Mesenchymal stem cell (in vitro differentiated cells and primary cell): ENCODE measurements around the gene EMC9.

Experiments
- DNase-seq: peaks from one replicate; pipeline ENCODE4 v3.0.0-alpha.2; 2013
- H2AFZ ChIP-seq: one replicate; pipeline ENCODE4 v1.6.1; 2013; ENCODE audit warnings: low read depth, mild to moderate bottlenecking, control low read depth, inconsistent platforms, low read length, moderate library complexity
- H2AK5ac ChIP-seq: 2 replicates; pipeline ENCODE4 v1.6.1; 2013; ENCODE audit warnings: low read length, moderate library complexity, mild to moderate bottlenecking, inconsistent platforms; ENCODE audit not compliant: severe bottlenecking
- H2BK120ac ChIP-seq: one replicate; pipeline ENCODE4 v1.6.1; 2013; ENCODE audit warnings: low read depth, mild to moderate bottlenecking, inconsistent platforms, low read length, moderate library complexity
- H2BK12ac ChIP-seq, 2 experiments: one replicate each; pipeline ENCODE4 v1.6.1; 2013; ENCODE audit warnings: inconsistent platforms in 2 of 2, low read length in 2 of 2, mild to moderate bottlenecking in 2 of 2, moderate library complexity in 2 of 2, control low read depth in 1 of 2
- H2BK15ac ChIP-seq: one replicate; pipeline ENCODE4 v1.6.1; 2013; ENCODE audit warnings: mild to moderate bottlenecking, low read depth, inconsistent platforms; ENCODE audit not compliant: poor library complexity, severe bottlenecking
- H2BK5ac ChIP-seq: 2 replicates; pipeline ENCODE4 v1.6.1; 2013; ENCODE audit warnings: low read depth, mild to moderate bottlenecking, low read length, control low read depth, inconsistent platforms; ENCODE audit not compliant: poor library complexity, severe bottlenecking
- H3K14ac ChIP-seq, 2 experiments: one replicate each; pipeline ENCODE4 v1.6.1; 2013; ENCODE audit warnings: inconsistent platforms in 2 of 2, low read length in 2 of 2, control low read depth in 1 of 2, mild to moderate bottlenecking in 1 of 2, moderate library complexity in 1 of 2
- H3K18ac ChIP-seq, 2 experiments: one replicate each; pipeline ENCODE4 v1.6.1; 2013; ENCODE audit warnings: inconsistent platforms in 2 of 2, low read length in 2 of 2, control low read depth in 1 of 2, low read depth in 1 of 2, mild to moderate bottlenecking in 1 of 2
- H3K23ac ChIP-seq, 2 experiments: one replicate each; pipeline ENCODE4 v1.6.1; 2013; ENCODE audit warnings: inconsistent platforms in 2 of 2, low read length in 2 of 2, mild to moderate bottlenecking in 2 of 2, moderate library complexity in 2 of 2, control low read depth in 1 of 2
- H3K27ac ChIP-seq: 2 replicates; pipeline ENCODE4 v1.5.1; 2013; ENCODE audit warnings: mild to moderate bottlenecking, moderate library complexity, low read length, control low read depth, inconsistent platforms; ENCODE audit not compliant: poor library complexity, severe bottlenecking
- H3K27me3 ChIP-seq, 2 experiments: 2 replicates each; pipeline versions ENCODE4 v1.6.1 to v1.7.0; 2013; ENCODE audit warnings: low read length in 2 of 2, mild to moderate bottlenecking in 2 of 2, moderate library complexity in 2 of 2, control low read depth in 1 of 2, inconsistent platforms in 1 of 2; ENCODE audit not compliant: control insufficient read depth in 1 of 2, insufficient read depth in 1 of 2
- H3K36me3 ChIP-seq, 2 experiments: 2 replicates each; pipeline versions ENCODE4 v1.6.1 to v1.7.0; 2013; ENCODE audit warnings: low read length in 2 of 2, control low read depth in 1 of 2, inconsistent platforms in 1 of 2, low read depth in 1 of 2, mild to moderate bottlenecking in 1 of 2; ENCODE audit not compliant: insufficient read depth in 2 of 2, control insufficient read depth in 1 of 2
- H3K4ac ChIP-seq, 2 experiments: one replicate each; pipeline ENCODE4 v1.6.1; 2013; ENCODE audit warnings: inconsistent platforms in 2 of 2, low read length in 2 of 2, mild to moderate bottlenecking in 2 of 2, moderate library complexity in 2 of 2, control low read depth in 1 of 2, low read depth in 1 of 2
- H3K4me1 ChIP-seq: 2 replicates; pipeline ENCODE4 v1.6.1; 2013; ENCODE audit warnings: low read depth, low read length, control low read depth; ENCODE audit not compliant: control insufficient read depth, insufficient read depth
- H3K4me2 ChIP-seq: 2 replicates; pipeline ENCODE4 v1.6.1; 2013; ENCODE audit warnings: low read length, mild to moderate bottlenecking, inconsistent platforms; ENCODE audit not compliant: poor library complexity, severe bottlenecking
- H3K4me3 ChIP-seq, 2 experiments: 2 replicates each; pipeline versions ENCODE4 v1.5.1 to v1.7.0; 2013; ENCODE audit warnings: low read length in 2 of 2, mild to moderate bottlenecking in 2 of 2, control low read depth in 1 of 2, low read depth in 1 of 2; ENCODE audit not compliant: insufficient read depth in 1 of 2
- H3K79me1 ChIP-seq: replicated peaks from 2 replicates; pipeline ENCODE4 v1.6.1; 2013; ENCODE audit warnings: mild to moderate bottlenecking, control low read depth, low read length, inconsistent platforms; ENCODE audit not compliant: poor library complexity, severe bottlenecking
- H3K9ac ChIP-seq: 2 replicates; pipeline ENCODE4 v1.7.0; 2013; ENCODE audit warnings: mild to moderate bottlenecking, low read length, moderate library complexity
- H3K9me3 ChIP-seq: 2 replicates; pipeline ENCODE4 v1.7.0; 2013; ENCODE audit warnings: mild to moderate bottlenecking, low read length; ENCODE audit not compliant: control insufficient read depth
- H4K8ac ChIP-seq: one replicate; pipeline ENCODE4 v1.6.1; 2013; ENCODE audit warnings: inconsistent platforms, mild to moderate bottlenecking, low read length, moderate library complexity
- H4K91ac ChIP-seq: one replicate; pipeline ENCODE4 v1.6.1; 2013; ENCODE audit warnings: mild to moderate bottlenecking, low read length, inconsistent platforms
- WGBS: methylation state at CpG from one replicate; pipeline ENCODE4 v1.1.7; 2013; ENCODE audit warnings: mixed read lengths; 5-methylcytosine and 5-hydroxymethylcytosine counted together

EMC9 gene

DNA sequence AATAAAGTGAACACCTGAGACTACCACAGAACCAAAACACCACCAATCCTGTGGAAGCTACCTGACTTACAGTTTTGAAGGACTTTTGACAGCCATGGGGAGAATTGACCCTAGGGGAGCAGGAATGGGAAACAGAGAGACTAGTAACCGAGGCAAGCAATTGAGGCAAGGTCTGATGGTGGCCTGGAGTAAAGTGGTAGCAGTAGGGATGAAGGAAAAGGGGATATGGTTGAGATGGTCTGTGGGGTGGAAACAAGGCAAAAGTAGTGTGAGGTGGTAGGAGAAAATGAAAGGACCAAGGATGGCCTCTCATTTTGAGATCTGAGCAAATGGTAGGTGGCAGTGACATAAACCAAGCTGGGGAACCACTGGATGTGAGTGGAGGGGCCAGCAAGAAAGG, 15.4 kb upstream of the EMC9 start:
- Histone ChIP-seq H2BK5ac (no peak overlapping the region), H3K27ac (no peak overlapping the region), H3K4me3 (no peak overlapping the region), H3K14ac (no peak overlapping the region), H2BK12ac (no peak overlapping the region), H3K79me1 (peaks cover 10% of the 10 kb centered on the region), H4K91ac (no peak overlapping the region), H3K9ac (no peak overlapping the region), H3K27me3 (no peaks in the 10 kb centered on the region), H3K4me2 (no peak overlapping the region), H3K18ac (no peak overlapping the region), H3K36me3 (peaks cover 48 to 71% of the 10 kb centered on the region in 2 experiments), H3K4me1 (peaks cover 8% of the 10 kb centered on the region), H2AFZ (no peak overlapping the region), H3K9me3 (no peaks in the 10 kb centered on the region), H2BK15ac (no peak overlapping the region), H3K23ac (no peak overlapping the region), H3K4ac (no peak overlapping the region), H2BK120ac (no peak overlapping the region), H4K8ac (no peak overlapping the region), H2AK5ac (no peak overlapping the region)
- DNase-seq, result no peak
- WGBS, result 98% methylated on average over 1 of the region's 1 CpG

DNA sequence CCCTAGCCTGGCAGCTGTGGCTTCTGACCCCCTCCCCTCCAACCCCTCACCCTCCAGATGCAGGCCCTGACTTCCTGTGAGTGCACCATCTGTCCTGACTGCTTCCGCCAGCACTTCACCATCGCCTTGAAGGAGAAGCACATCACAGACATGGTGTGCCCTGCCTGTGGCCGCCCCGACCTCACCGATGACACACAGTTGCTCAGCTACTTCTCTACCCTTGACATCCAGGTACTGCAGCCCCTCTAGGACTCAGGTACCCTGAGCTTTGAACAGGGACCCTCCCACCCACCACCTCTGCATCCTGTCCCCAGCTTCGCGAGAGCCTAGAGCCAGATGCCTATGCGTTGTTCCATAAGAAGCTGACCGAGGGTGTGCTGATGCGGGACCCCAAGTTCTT, 13.7 kb upstream of the EMC9 start:
- Histone ChIP-seq H3K23ac (no peak overlapping the region), H4K91ac (no peak overlapping the region), H3K79me1 (peaks cover 27% of the 10 kb centered on the region), H3K27me3 (no peaks in the 10 kb centered on the region), H2BK120ac (no peak overlapping the region), H2BK5ac (no peak overlapping the region), H3K36me3 (peaks cover 59 to 80% of the 10 kb centered on the region in 2 experiments), H2AFZ (no peak overlapping the region), H2BK12ac (no peak overlapping the region), H4K8ac (no peak overlapping the region), H3K4me3 (no peak overlapping the region), H3K9me3 (no peaks in the 10 kb centered on the region), H3K4me1 (peaks cover 2% of the 10 kb centered on the region), H3K18ac (no peak overlapping the region), H2BK15ac (no peak overlapping the region), H3K9ac (no peak overlapping the region), H2AK5ac (no peak overlapping the region), H3K14ac (no peak overlapping the region), H3K4ac (no peak overlapping the region), H3K4me2 (no peak overlapping the region), H3K27ac (no peak overlapping the region)
- whole genome bisulfite sequencing, result 98% methylated on average over 10 of the region's 10 CpGs
- no peak for DNase-seq

DNA sequence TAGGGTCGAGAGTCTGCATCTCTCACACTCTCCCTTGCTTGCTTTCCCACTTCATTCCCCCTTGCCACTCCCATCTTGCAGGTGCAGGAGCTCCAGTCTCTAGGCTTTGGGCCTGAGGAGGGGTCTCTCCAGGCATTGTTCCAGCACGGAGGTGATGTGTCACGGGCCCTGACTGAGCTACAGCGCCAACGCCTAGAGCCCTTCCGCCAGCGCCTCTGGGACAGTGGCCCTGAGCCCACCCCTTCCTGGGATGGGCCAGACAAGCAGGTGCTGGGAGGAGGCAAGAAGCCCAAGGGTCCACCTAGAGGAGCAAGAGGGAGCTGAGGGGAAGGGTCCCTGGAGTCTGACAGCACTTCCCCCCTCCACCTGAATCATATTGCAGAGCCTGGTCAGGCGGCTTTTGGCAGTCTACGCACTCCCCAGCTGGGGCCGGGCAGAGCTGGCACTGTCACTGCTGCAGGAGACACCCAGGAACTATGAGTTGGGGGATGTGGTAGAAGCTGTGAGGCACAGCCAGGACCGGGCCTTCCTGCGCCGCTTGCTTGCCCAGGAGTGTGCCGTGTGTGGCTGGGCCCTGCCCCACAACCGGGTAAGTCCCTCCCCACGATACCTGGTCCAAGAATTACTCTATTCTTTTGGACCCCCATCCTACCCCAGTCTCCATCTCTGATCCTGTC, 10.2 kb upstream of the EMC9 start:
- H4K8ac ChIP-seq, result no peak overlapping the region
- no peak overlapping the region for H2BK12ac ChIP-seq
- H2BK120ac ChIP-seq, result no peak overlapping the region
- H3K9me3 ChIP-seq, result no peaks in the 10 kb centered on the region
- WGBS, result 98% methylated on average over 16 of the region's 16 CpGs
- no peak overlapping the region for H2AFZ ChIP-seq
- no peak overlapping the region for H3K18ac ChIP-seq
- H3K27me3 ChIP-seq, result no peaks in the 10 kb centered on the region
- peaks cover 44 to 64% of the 10 kb centered on the region in 2 experiments for H3K36me3 ChIP-seq
- H3K27ac ChIP-seq, result no peak overlapping the region
- no peak overlapping the region for H3K4ac ChIP-seq
- H3K23ac ChIP-seq, result no peak overlapping the region
- no peak overlapping the region for H3K9ac ChIP-seq
- H4K91ac ChIP-seq, result no peak overlapping the region
- no peak for DNase-seq
- H3K14ac ChIP-seq, result no peak overlapping the region
- H3K79me1 ChIP-seq, result peaks cover 34% of the 10 kb centered on the region
- peaks cover 11% of the 10 kb centered on the region for H3K4me1 ChIP-seq
- H3K4me3 ChIP-seq, result no peak overlapping the region
- no peak overlapping the region for H2BK15ac ChIP-seq
- H3K4me2 ChIP-seq, result no peak overlapping the region
- no peak overlapping the region for H2BK5ac ChIP-seq
- no peak overlapping the region for H2AK5ac ChIP-seq

DNA sequence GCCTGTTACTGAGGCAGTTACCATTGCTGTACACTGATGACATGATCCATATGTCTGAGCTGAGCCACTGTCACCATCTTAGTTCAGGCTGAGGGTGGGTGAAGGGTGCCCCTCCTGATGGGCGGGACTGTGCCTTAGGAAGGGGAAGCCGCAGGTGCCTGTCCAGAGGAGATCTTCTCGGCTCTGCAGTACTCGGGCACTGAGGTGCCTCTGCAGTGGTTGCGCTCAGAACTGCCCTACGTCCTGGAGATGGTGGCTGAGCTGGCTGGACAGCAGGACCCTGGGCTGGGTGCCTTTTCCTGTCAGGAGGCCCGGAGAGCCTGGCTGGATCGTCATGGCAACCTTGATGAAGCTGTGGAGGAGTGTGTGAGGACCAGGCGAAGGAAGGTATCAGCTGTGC, 9.6 kb upstream of the EMC9 start:
- 94% methylated on average over 6 of the region's 9 CpGs for WGBS
- H3K4me2 ChIP-seq, result no peak overlapping the region
- DNase-seq, result no peak
- no peak overlapping the region for H3K4me3 ChIP-seq
- H3K14ac ChIP-seq, result no peak overlapping the region
- no peak overlapping the region for H3K4ac ChIP-seq
- peaks cover 39 to 59% of the 10 kb centered on the region in 2 experiments for H3K36me3 ChIP-seq
- H4K91ac ChIP-seq, result no peak overlapping the region
- H3K27ac ChIP-seq, result no peak overlapping the region
- H3K27me3 ChIP-seq, result no peaks in the 10 kb centered on the region
- peaks cover 11% of the 10 kb centered on the region for H3K4me1 ChIP-seq
- no peak overlapping the region for H2AK5ac ChIP-seq
- H3K79me1 ChIP-seq, result peaks cover 33% of the 10 kb centered on the region
- no peak overlapping the region for H4K8ac ChIP-seq
- no peak overlapping the region for H2AFZ ChIP-seq
- H2BK15ac ChIP-seq, result no peak overlapping the region
- H2BK12ac ChIP-seq, result no peak overlapping the region
- H2BK5ac ChIP-seq, result no peak overlapping the region
- no peak overlapping the region for H3K23ac ChIP-seq
- no peak overlapping the region for H3K18ac ChIP-seq
- H2BK120ac ChIP-seq, result no peak overlapping the region
- no peaks in the 10 kb centered on the region for H3K9me3 ChIP-seq
- no peak overlapping the region for H3K9ac ChIP-seq
